HepG2 (cell line): ENCODE data around the gene ARHGAP19. TPM values are rescaled to one million over a fixed set of nuclear protein-coding genes. Genes with fewer than 3 reads are reported as not detected.
A peak's percentile ranks its signal among the peaks of the same experiment; 100 is the strongest.

Source experiments
- ARNTL ChIP-seq: sonication (generic); formaldehyde crosslinking; IDR thresholded peaks from 2 replicates; pipeline ENCODE4 v1.4.0; 2020; ENCODE audit warnings: mild to moderate bottlenecking, missing genetic modification reagents
- KIAA2018 ChIP-seq: sonication (generic); formaldehyde crosslinking; IDR thresholded peaks from 2 replicates; pipeline ENCODE4 v1.5.0; 2020; ENCODE audit warnings: mild to moderate bottlenecking, missing genetic modification reagents, borderline replicate concordance
- LCORL ChIP-seq, 2 experiments: fragments of 450-650 bp in 1 of 2; sonication (generic) in 1 of 2; formaldehyde crosslinking in 1 of 2; IDR thresholded peaks; 2 replicates each; pipeline versions ENCODE4 v1.5.0 to v1.6.1; 2017 to 2020; ENCODE audit warnings: antibody characterized with exemption in 1 of 2, missing genetic modification reagents in 1 of 2
- MIER2 ChIP-seq: IDR thresholded peaks from 2 replicates; pipeline ENCODE4 v1.6.1; 2016; ENCODE audit warnings: missing biosample characterization, missing genetic modification reagents
- NFKBIZ ChIP-seq: IDR thresholded peaks from 2 replicates; pipeline ENCODE4 v1.6.1; 2018; ENCODE audit warnings: missing genetic modification reagents, missing compliant biosample characterization
- PRDM15 ChIP-seq: sonication (generic); formaldehyde crosslinking; IDR thresholded peaks from 2 replicates; pipeline ENCODE4 v1.4.0; 2020; ENCODE audit warnings: missing genetic modification reagents
- THAP9 ChIP-seq: sonication (generic); formaldehyde crosslinking; IDR thresholded peaks from 2 replicates; pipeline ENCODE4; 2020; ENCODE audit warnings: missing genetic modification reagents, mild to moderate bottlenecking, borderline replicate concordance
- ZNF414 ChIP-seq: sonication (generic); formaldehyde crosslinking; IDR thresholded peaks from 2 replicates; pipeline ENCODE4 v1.5.0; 2020; ENCODE audit warnings: missing genetic modification reagents
- ZNF740 ChIP-seq: sonication (generic); formaldehyde crosslinking; IDR thresholded peaks from 2 replicates; pipeline ENCODE4 v1.4.0; 2020; ENCODE audit warnings: missing genetic modification reagents
- polyA plus RNA-seq, 8 experiments: library from polyadenylated mRNA; depleted of rRNA in 3 of 8; stranded (reverse) in 7 of 8; unstranded in 1 of 8; fragments of >200 nt; fragmentation: Illumina TruSeq in 4 of 8; extraction: Trizol in 4 of 8; gene quantifications; 2 replicates each; pipeline versions ENCODE4 v1.2.1 to v1.2.3, GENCODE V29; 2011 to 2016; ENCODE audit warnings: low read depth in 4 of 8, missing spikeins in 1 of 8, mixed read lengths in 1 of 8; ENCODE audit not compliant: insufficient read depth in 1 of 8
- total RNA-seq, 5 experiments: library from RNA; depleted of rRNA; stranded (reverse); fragments of >200 nt; fragmentation: Illumina TruSeq; extraction: Trizol; gene quantifications; 2 replicates each; pipeline ENCODE4 v1.2.3, GENCODE V29; 2016; ENCODE audit warnings: low read depth in 1 of 5

Gene ARHGAP19
- total and polyA plus RNA-seq, 2 of the 13 experiments (the other 11 are each of a cell fraction or from before 2014, with no cell fraction given) = 7.6 to 10.0 TPM

- TF ChIP-seq ZNF414 (CRISPR knock-in tag) (0 out of 2 replicates have a peak, but pooled peaks have one; percentile 16), ARNTL (no peak), LCORL (IDR thresholded peaks at IDR 0.05) (peak; percentile 89), LCORL (CRISPR knock-in tag; IDR thresholded peaks at IDR 0.05) (peak; percentile 86), KIAA2018 (CRISPR knock-in tag) (no peak), MIER2 (CRISPR knock-in tag) (no peak), PRDM15 (CRISPR knock-in tag) (0 out of 2 replicates have a peak, but pooled peaks have one; percentile 23), NFKBIZ (CRISPR knock-in tag) (no peak), ZNF740 (CRISPR knock-in tag) (0 out of 2 replicates have a peak, but pooled peaks have one; percentile 60), THAP9 (CRISPR knock-in tag) (no peak)
Measured at GRCh38 chr10:97328646-97329453, 36.4 kb upstream of the ARHGAP19 start (continued).
